ENCODE measurements around the gene ARHGAP15. TPM values are rescaled to one million over a fixed set of nuclear protein-coding genes. Genes with fewer than 3 reads are reported as not detected.

ARHGAP15 gene
- total RNA-seq, 1 experiment from 2014 or later, result 0.41 TPM

GRCh38 chr2:143489145-143489544, 359.9 kb downstream of the ARHGAP15 start:
- H3K9me3 ChIP-seq (ENCODE audit: control insufficient read depth, insufficient read depth, low read depth, low read length), result no peaks in the 10 kb centered on the region
- ATAC-seq (no peak), DNase-seq (ENCODE audit: low read depth, low spot score) (no peak)
- no peaks in the 10 kb centered on the region for H3K36me3 ChIP-seq (ENCODE audit: control insufficient read depth, insufficient read depth, low read length)
- H3K27ac ChIP-seq (ENCODE audit: low read length), result no peak overlapping the region
- ChIA-PET CTCF (no interaction called here), POLR2A (no interaction called here)
- intact Hi-C loops (cut with micrococcal nuclease; ENCODE audit: unreplicated experiment), result no loop called here
- H3K27me3 ChIP-seq (ENCODE audit: control insufficient read depth, insufficient read depth, low read length), result no peaks in the 10 kb centered on the region
- BruUV-seq (replicated peaks), result no TSS peak
- no peak overlapping the region for H3K4me3 ChIP-seq (ENCODE audit: low read depth in 2 of 2, low read length in 2 of 2)
- no peak for TF ChIP-seq TCF7L2 (IDR thresholded peaks at IDR 0.05; ENCODE audit: low read depth, low read length)
- TF ChIP-seq, protein P1, sequence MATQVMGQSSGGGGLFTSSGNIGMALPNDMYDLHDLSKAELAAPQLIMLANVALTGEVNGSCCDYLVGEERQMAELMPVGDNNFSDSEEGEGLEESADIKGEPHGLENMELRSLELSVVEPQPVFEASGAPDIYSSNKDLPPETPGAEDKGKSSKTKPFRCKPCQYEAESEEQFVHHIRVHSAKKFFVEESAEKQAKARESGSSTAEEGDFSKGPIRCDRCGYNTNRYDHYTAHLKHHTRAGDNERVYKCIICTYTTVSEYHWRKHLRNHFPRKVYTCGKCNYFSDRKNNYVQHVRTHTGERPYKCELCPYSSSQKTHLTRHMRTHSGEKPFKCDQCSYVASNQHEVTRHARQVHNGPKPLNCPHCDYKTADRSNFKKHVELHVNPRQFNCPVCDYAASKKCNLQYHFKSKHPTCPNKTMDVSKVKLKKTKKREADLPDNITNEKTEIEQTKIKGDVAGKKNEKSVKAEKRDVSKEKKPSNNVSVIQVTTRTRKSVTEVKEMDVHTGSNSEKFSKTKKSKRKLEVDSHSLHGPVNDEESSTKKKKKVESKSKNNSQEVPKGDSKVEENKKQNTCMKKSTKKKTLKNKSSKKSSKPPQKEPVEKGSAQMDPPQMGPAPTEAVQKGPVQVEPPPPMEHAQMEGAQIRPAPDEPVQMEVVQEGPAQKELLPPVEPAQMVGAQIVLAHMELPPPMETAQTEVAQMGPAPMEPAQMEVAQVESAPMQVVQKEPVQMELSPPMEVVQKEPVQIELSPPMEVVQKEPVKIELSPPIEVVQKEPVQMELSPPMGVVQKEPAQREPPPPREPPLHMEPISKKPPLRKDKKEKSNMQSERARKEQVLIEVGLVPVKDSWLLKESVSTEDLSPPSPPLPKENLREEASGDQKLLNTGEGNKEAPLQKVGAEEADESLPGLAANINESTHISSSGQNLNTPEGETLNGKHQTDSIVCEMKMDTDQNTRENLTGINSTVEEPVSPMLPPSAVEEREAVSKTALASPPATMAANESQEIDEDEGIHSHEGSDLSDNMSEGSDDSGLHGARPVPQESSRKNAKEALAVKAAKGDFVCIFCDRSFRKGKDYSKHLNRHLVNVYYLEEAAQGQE (IDR thresholded peaks at IDR 0.05; ENCODE audit: insufficient read depth in 1 of 2, low read depth in 2 of 2, low read length in 1 of 2), result no peak
- no peak for TF ChIP-seq SIN3A (IDR thresholded peaks at IDR 0.05; ENCODE audit: borderline replicate concordance, insufficient read depth, low read depth, low read length)
- TF ChIP-seq POLR2AphosphoS5 (IDR thresholded peaks at IDR 0.05; ENCODE audit: low read depth, low read length), result no peak
- TF ChIP-seq CTCF (IDR thresholded peaks at IDR 0.05), result no peak
- H3K4me1 ChIP-seq (ENCODE audit: control insufficient read depth, insufficient read depth, low read length), result no peaks in the 10 kb centered on the region
- in situ Hi-C loops (cut with HindIII; ENCODE audit: low pct_unique_long_range_greater_than_20kb, low sequenced_read_pairs), result no loop called here

DNA sequence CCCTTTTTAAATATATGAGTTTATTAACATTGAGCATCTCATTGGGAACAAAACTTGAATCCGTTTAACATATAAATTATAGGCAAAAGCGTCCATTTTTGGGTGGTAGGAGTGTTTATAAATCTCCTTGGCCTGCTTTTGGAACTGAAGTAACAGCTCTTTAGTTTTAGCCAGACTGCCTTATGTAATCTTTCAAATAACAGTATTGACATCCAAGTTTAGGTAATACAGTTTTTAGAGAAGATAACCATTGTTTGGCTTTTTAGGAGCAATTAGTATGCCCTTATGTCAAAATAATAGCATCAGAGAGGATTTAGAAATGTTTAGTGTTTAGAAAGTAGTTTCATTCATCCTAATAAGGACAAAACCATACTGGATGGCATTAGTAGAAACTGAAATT, 361.9 kb downstream of the ARHGAP15 start:
- intact Hi-C loops (cut with micrococcal nuclease; ENCODE audit: unreplicated experiment) (no loop called here), in situ Hi-C loops (cut with HindIII; ENCODE audit: low pct_unique_long_range_greater_than_20kb, low sequenced_read_pairs) (no loop called here)
- Histone ChIP-seq H3K27ac (ENCODE audit: low read length) (no peak overlapping the region), H3K36me3 (ENCODE audit: control insufficient read depth, insufficient read depth, low read length) (no peaks in the 10 kb centered on the region), H3K4me1 (ENCODE audit: control insufficient read depth, insufficient read depth, low read length) (no peaks in the 10 kb centered on the region), H3K27me3 (ENCODE audit: control insufficient read depth, insufficient read depth, low read length) (no peaks in the 10 kb centered on the region), H3K4me3 (ENCODE audit: low read depth in 2 of 2, low read length in 2 of 2) (no peak overlapping the region), H3K9me3 (ENCODE audit: control insufficient read depth, insufficient read depth, low read depth, low read length) (no peaks in the 10 kb centered on the region)
- ATAC-seq (no peak), DNase-seq (ENCODE audit: low read depth, low spot score) (no peak)
- ChIA-PET POLR2A (no interaction called here), CTCF (no interaction called here)
- BruUV-seq (replicated peaks), result no TSS peak
- TF ChIP-seq TCF7L2 (IDR thresholded peaks at IDR 0.05; ENCODE audit: low read depth, low read length) (no peak), SIN3A (IDR thresholded peaks at IDR 0.05; ENCODE audit: borderline replicate concordance, insufficient read depth, low read depth, low read length) (no peak), POLR2AphosphoS5 (IDR thresholded peaks at IDR 0.05; ENCODE audit: low read depth, low read length) (no peak), CTCF (IDR thresholded peaks at IDR 0.05) (no peak)
- TF ChIP-seq, protein P1 (IDR thresholded peaks at IDR 0.05; ENCODE audit: insufficient read depth in 1 of 2, low read depth in 2 of 2, low read length in 1 of 2), result no peak
